GM21367 (cell line): ENCODE data around the gene VAMP8.
"Not testable (repeated sequence)": the region's sequence is repeated elsewhere in the genome, so short reads cannot be mapped to it uniquely, and the experiment has no call there.

Experiments
- ATAC-seq: cut with Tn5 transposase; IDR thresholded peaks from one replicate; pipeline ENCODE4 v1.9.1; 2021; ENCODE audit not compliant: unreplicated experiment

Gene VAMP8

DNA sequence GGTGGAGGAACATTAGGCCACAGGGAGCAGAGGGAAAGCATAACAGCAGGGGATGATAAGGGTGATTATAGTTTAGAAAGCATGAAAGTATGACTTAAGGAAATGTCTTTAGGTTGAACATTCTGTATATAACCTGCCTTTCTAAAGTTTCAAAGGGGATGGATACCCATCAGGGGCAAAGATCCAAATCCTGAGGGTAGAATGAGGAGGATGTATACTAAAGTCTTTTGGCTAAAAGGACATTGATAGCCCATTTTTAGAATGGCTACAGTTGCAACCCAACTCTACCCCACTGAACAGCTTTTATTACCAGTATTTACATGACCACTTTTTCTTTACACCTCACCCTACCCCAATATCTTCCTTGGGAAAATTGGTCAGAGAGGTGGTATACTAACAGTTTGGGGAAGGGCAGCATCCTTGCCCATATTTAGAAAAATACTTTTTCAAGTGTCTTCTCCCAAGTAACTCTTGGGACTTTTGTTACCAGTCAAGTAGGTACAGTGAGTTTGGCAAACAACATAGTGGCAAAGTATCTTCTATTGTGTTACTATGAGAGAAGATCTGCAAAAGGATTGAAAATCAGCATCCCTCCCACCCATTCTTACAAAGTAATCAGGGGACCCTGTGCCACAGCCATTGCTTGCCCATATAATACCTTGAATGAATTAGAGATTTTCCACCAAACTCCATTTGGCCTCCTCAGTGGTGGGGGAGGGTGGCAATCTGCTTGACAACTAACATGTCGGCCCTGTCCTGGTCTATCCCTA lies 30.1 kb upstream of the VAMP8 start:
- no peak for ATAC-seq

DNA sequence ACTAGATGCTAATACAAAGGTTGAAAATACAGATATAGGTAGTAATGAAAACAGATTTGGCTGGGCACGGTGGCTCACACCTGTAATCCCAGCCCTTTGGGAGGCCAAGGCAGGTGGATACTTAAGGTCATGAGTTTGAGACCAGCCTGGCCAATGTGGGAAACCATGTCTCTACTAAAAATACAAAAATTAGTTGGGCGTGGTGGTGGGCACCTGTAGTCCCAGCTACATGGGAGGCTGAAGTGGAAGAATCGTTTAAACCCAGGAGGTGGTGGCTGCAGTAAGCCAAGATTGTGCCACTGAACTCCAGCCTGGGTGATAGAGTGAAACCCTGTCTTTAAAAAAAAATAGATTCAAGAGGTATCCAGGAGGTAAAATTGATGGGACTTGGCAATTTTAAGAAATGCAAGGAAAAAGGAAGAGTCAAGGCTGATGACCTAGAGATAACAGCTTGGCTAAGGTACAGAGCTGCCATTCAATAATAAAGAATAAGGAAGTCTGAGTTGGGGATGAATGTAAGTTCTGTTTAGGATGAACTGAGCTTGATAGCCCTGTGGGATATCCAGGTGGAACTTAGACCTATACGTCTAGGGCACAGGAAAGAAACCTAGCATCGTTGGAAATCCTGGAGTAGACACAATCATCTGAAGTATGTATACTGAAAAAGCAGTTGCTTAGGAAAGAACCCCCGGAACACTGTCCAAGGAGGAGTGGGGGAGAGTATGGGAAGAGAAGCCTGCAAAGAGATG lies 29.4 kb upstream of the VAMP8 start:
- ATAC-seq = no peak

DNA sequence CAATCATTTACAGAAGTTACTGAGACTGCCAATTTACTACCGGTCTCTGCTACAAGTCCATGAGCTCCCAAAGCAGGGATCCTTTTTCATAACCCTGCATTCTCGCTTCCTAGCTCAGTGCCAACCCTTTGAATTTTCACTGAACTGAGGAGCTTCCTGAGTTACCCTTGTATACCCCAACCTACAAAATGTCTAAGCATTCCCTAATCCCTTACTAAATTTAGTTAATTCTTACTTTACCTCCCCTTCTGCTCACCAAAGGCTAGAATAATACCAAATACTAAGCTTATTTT lies 28.8 kb upstream of the VAMP8 start:
- ATAC-seq = no peak

DNA sequence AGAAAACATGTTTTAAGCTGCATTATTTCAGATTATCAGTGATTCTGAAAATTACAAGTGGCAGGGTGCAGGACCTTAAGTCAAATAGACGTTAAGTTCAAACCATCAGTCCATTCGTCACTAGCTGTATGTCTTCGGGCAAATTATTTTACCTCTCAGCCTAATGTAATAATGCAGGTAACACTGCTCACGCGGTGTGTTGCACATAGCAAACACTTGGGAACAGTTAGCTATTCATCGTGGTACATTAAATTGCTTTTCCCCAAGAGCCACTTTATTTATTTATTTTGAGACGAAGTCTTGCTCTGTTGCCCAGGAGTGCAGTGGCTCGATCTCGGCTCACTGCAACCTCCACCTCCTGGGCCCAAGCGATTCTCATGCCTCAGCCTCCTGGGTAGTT lies 28.3 kb upstream of the VAMP8 start:
- ATAC-seq = no peak

- ATAC-seq = no peak
Measured at GRCh38 chr2:85549826-85550225, 27.6 kb upstream of the VAMP8 start.

- ATAC-seq = no peak
Measured at GRCh38 chr2:85550486-85550885, 26.9 kb upstream of the VAMP8 start.

DNA sequence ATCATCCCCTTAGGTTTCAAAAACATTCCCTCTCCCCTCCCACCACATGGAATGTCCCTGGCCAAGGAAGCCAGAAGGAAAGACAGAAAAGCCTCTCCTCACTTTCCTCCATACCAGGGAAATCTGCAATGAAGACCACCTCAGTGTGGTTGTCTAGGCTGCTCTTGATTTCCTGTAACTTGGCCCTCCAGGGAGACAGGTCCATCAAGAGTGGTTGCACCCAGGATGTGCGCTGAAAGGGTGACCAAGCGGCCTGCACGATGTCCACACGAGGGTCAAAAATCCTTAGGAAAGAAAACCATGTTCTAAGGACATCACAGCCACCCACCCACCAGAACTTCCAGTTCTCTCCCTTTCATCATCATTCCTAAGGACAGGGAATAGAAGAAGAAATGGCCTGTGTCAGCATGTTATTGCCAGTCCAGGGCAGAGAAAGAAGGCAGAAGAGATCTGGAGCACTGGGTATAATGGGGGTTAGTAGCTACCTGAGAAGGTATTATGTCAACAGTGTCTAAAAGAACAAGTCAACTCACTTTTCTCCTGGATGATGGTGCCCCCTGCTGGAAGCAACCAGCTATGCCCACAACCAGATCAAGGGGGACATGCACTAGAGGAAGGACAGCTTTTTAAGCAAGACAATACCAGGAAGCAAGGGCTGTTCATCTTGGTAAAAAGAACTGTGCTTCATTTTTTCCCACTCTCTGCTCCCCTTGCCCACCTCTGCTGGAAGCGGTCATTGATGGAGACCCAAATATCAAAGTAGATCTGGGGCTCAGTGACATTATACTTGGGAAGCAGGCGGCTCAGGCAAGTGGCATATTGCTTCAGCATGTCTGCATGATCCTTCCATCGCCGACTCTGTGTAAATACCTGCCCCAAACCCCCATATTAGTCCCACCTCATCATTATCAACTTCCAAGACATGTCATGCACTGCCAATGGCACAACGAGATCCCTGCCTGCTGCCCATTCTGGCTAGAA lies 25.4 kb upstream of the VAMP8 start:
- peak; percentile 47 for ATAC-seq

- ATAC-seq = no peak
Measured at GRCh38 chr2:85553184-85553583, 24.2 kb upstream of the VAMP8 start.

GRCh38 chr2:85554980-85555612 lies 22.3 kb upstream of the VAMP8 start:
- no peak for ATAC-seq

DNA sequence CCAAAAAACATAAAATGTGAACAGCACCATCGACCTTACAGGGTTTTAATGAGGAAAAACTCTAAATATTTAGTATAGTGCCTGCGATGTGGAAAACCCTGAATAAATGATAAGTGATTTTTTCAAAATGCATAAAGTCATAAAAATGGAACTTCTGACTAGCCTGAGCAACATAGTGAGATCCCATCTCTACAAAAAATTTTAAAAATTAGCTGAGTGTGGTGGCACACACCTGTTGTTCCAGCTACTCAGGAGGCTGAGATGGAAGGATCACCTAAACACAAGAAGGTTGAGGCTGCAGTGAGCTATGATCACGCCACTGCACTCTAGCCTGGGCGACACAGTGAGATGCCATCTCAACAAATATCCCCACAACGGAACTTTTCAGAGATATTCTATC lies 20.3 kb upstream of the VAMP8 start:
- ATAC-seq = no peak

DNA sequence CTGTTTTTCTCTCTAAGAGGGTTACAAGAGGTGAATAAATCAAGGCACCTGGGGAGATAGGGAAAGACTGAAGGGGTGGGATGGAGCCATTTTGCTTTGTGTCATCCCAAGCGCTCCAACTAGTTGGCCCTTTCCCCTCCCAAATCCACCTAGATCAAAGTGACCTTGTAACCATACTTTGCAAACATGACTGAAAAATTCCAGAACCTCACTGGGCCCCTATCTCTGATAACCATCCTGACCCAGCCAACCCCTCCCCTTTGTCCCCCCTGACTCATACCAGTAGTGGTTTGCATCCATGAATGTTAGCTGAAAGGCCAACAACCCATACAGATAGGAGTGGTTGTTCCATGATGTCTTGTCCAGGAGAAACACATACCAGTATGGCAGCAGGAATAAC lies 19.2 kb upstream of the VAMP8 start:
- ATAC-seq = no peak

- not testable (repeated sequence) for ATAC-seq
Measured at GRCh38 chr2:85560403-85560726, 17.0 kb upstream of the VAMP8 start.

GRCh38 chr2:85560812-85561279 lies 16.5 kb upstream of the VAMP8 start:
- peak; percentile 6 for ATAC-seq

DNA sequence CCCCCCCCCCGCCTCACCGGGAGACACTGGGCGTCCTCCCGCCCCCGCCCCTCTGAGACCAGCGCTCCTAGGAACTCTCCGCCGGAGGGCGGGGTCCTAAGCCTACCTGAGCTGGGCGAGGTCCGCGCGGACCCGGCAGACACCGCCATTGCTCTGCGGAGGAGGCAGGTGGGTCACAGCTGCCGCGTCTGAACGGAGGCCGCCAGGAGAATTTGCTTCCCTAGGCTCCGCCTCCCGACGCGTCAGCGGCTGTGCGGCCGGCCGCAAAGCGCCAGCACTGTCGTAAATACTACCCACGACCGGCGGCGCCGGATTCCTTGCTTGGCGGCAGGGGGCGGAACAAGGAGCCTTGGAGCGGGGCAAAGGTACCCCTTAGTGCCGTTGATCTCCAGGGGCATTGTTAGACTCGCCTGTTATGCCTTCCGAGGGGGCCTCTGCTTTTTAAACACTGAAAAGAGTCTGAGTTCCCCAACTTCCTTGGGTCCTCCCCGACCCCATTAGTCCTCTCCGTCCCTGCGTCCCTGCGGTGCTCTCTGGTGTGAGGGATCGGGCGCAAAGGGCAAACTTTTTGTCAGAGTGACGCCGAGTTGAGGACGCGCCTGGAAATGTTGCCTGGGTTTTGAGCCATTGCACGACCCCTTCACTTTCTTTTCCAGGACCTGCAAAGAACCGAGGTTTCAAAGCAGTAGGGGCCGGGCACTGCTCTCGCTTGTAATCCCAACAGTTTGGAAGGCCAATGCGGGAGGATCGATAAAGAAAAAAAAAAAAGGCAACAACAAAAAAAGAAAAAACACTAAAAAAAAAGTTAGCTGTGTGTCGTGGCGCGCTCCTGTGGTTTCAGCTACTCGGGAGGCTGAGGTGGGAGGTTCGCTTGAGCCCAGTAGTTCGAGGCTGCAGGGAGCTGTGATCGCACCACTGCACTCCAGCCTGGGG lies 15.8 kb upstream of the VAMP8 start, which contains the start of gene GGCX:
Gene GGCX, minus strand, starts transcription at position 214 of the 933 bp plus-strand sequence. Its CDS starts 65 bp downstream, at position 149.
- ATAC-seq = peak; percentile 92

GRCh38 chr2:85564144-85564563 lies 13.2 kb upstream of the VAMP8 start:
- ATAC-seq = no peak

DNA sequence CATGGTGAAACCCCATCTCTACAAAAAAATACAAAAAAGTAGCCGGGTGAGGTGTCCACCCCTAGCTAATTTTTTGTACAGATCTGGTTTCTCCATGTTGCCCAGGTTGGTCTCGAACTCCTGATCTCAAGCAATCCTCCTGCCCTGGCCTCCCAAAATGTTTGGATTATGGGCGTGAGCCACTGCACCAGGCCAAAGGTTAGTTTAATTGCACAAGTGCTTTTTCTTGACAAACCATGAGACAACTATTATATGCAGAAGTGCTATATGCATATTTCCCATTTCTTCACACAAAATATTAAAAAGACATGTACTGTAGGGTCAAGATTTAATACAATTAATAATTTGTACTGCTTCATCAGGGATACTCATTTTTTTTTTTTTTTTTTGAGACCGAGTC lies 11.1 kb upstream of the VAMP8 start:
- no peak for ATAC-seq

DNA sequence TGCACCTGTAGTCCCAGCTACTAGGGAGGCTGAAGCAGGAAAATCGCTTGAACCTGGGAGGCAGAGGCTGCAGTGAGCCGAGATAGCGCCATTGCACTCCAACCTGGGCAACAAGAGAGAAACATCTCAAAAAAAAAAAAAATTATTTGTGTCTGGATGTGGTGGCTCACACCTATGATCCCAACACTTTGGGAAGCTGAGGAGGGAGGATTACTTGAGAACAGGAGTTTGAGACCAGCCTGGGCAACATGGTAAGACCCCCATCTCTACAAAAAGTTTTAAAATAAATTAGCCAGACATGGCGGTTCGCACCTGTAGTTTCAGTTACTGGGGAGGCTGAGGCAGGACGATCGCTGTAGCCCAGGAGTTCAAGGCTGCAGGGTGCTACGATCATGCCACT lies 1.6 kb upstream of the VAMP8 start:
- ATAC-seq = no peak

GRCh38 chr2:85577063-85577385 lies 362 bp upstream of the VAMP8 start:
- ATAC-seq = no peak

- ATAC-seq = no peak
Measured at GRCh38 chr2:85578243-85579180, 1.1 kb downstream of the VAMP8 start.
